Purkinje cell (primary cell): ENCODE data around the gene INSR. TPM values are rescaled to one million over a fixed set of nuclear protein-coding genes. Genes with fewer than 3 reads are reported as not detected.

Experiments used
- polyA plus RNA-seq: library from polyadenylated mRNA; unstranded; fragments of >200 nt; fragmentation: Nextera tagmentation; gene quantifications from 2 replicates; pipeline ENCODE4 v1.2.1, GENCODE V29; 2014

The INSR gene
- 5.8 and 9.1 TPM in 2 replicates for polyA plus RNA-seq

GRCh38 chr19:7293762-7294557 lies at the start of gene INSR:
Gene INSR (minus strand): TSS chr19:7294414. CDS start chr19:7293891, 523 bp downstream.

GRCh38 chr19:7069042-7069903 lies 224.9 kb downstream of the INSR start, which contains the start of gene ZNF557:
Gene ZNF557 (plus strand): TSS chr19:7069703. CDS start chr19:7075075, 5,372 bp downstream.

Other genes with a start within 250 kb of the INSR start
- gene MBD3L2, start 245.1 kb downstream of the INSR start, polyA plus RNA-seq: not detected in 2 replicates
- gene MBD3L3, start 235.7 kb downstream of the INSR start, polyA plus RNA-seq: not detected in 2 replicates
- gene ZNF557, start 224.7 kb downstream of the INSR start, polyA plus RNA-seq: 1.9 and 4.4 TPM in 2 replicates
- gene ARHGEF18, start 54.5 kb upstream of the INSR start, polyA plus RNA-seq: 6.1 and 7.1 TPM in 2 replicates
- gene PEX11G, start 194.6 kb upstream of the INSR start, polyA plus RNA-seq: 0.42 TPM in 1 of 2 replicates, not detected in the other
- gene ZNF358, start 221.7 kb upstream of the INSR start, polyA plus RNA-seq: 0.60 TPM in 1 of 2 replicates, not detected in the other
- gene MCOLN1, start 228.2 kb upstream of the INSR start, polyA plus RNA-seq: 12.2 TPM in 2 replicates
- gene PNPLA6, start 241.3 kb upstream of the INSR start, polyA plus RNA-seq: 6.8 and 7.5 TPM in 2 replicates